ENCODE data around the gene IFNGR2.
"Not testable (repeated sequence)": the region's sequence is repeated elsewhere in the genome, so short reads cannot be mapped to it uniquely, and the experiment has no call there.

The IFNGR2 gene

DNA sequence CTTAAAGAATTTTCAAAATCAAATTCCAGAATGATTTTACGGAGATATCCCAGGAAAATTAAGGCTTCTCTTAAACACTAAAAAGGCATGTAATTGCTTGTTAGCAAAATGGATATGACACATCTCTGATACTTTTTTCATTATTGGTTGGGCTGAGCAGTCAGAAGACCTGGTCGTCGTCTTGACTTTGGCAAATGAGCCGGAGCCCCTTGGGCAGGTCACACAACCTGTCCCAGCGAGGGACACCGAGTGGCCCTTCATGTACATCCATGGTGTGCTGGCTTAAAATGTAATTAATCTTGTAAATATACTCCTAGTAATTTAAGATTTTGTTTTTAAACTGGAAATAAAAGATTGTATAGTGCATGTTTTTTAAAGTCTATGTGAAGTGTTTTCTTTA lies 33.9 kb downstream of the IFNGR2 start:
- DNase-seq (ENCODE audit: low read depth, low spot score) = no peak

DNA sequence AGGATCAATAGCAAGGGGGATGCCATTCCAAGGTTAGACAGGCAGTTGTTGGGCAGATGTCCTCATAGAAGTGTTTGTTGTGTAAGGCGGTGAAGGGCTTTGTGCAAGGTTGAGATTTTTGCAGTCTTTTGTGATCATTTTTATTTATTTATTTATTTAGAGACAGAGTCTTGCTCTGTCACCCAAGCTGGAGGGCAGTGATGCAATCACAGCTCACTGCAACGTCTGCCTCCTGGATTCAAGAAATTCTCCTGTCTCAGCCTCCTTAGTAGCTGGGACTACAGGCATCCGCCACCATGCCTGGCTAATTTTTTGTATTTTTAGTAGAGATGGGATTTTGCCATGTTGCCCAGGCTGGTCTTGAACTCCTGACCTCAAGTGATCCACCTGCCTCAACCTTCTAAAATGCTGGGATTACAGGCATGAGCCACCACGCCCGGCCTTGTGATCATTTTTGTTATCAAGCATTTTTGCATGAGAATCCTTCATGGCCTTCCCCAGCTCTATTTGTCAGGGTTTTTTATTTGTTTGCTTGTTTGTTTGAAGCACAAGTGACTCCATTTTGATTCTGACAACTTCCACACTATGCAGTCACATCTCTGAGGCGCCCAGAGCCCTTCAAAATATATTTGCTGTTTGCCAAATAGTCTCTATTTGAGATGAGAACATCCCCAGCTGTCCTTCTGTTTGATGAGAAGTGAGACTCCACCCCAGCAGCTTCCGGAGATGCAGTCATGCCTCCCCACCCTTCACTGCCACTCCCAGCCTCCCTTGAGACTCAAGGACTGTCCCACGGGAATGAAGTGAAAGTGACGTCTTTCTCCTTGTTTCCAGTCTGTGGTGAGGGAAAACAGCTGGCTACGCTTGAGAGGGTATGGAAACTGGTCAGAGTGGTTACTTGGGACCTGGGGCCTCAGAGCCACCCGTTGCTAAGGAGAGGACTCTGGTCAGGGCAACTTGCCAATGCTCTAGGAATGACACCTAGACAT lies 38.6 kb downstream of the IFNGR2 start:
- DNase-seq (ENCODE audit: low read depth, low spot score) = no peak

DNA sequence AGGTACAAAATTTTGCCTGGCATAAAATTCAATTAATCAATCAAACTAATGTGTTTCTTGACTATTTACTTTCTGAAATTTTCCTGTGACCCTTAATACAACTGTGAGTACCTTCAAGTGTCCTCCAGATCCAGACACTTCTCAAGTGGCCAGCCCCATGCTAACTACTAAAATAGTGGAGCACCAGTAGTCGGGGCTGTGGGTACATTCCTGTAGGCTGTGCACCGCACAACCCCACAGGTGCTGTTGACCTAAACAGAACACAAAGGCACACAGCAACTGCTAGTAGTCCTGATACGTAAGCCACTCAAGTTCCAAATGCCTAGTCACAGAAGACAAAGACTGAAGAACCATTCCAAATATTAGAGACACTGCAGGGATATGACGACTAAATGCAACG lies 40.0 kb downstream of the IFNGR2 start:
- DNase-seq (ENCODE audit: low read depth, low spot score) = no peak

DNA sequence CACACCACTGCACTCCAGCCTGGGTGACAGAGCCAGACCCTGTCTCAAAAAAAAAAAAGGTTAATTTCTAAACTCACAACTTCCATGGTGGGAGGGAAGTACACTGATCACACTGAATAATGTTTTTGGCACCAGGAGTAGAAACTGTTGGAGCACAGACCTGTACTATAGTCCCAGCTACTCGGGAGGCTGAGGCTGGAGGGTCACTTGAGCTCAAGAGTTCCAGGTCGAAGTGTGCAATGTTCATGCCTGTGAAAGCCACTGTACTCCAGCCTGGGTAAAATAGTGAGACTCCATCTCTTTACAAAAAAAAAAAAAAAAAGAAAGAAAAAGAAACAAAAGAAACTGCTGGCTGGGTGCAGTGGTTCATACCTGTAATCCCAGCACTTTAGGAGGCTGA lies 41.3 kb downstream of the IFNGR2 start:
- DNase-seq (ENCODE audit: low read depth, low spot score) = no peak

DNA sequence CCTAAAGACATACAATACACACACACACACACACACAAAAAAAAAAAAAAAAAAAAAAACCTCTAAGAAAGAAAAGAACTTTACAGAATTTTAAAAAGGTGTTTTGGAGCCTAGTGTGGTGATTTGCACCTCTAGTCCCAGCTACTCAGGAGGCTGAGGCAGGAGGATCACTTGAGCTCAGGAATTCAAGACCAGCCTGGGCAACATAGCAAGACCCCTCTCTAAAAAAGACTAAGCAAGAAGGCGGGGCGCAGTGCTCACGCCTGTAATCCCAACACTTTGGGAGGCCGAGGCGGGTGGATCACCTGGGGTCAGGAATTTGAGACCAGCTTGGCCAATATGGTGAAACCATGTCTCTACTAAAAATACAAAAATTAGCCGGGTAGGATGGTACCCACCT lies 43.4 kb downstream of the IFNGR2 start:
- DNase-seq (ENCODE audit: low read depth, low spot score) = not testable (repeated sequence)

DNA sequence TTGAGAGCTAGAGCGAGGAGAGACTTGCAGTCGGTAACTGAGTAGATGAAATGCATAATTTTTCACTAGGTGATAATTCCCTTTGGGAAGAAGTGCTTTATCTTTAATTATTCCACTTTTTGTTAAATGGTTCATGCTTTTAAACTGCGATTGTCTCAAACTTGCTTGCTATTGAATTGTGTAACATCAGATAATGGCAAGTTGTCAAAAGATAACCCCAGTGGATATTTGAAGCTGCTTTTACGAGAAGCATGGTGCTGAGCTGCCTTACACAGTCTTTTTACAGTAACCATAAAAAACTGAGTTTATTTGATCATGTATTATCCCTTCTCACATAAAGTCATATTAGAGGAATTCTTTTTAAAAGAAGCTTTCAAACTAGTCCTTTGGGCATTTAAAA lies 46.4 kb downstream of the IFNGR2 start:
- no peak for DNase-seq (ENCODE audit: low read depth, low spot score)

DNA sequence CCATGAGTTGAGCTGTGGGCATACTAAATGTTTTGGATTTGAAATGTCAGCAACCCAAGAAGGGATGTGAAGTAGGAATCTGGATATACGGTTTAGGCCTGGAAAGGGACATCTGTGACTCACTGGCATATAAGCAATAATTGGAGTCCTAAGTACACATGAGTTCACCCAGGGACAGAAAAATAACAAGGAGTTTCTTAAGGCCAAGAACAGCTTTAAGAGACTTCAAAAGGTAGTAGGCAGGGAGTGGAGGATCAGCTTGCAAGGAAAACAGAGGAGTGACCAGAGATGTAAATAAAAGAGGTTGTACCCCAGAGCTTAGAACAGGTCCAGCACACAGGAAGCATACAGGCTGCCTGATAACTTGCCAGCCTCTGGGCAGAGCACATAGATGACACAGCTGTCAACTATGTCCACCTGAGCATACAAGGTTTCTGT lies 48.4 kb downstream of the IFNGR2 start:
- DNase-seq (ENCODE audit: low read depth, low spot score) = no peak

DNA sequence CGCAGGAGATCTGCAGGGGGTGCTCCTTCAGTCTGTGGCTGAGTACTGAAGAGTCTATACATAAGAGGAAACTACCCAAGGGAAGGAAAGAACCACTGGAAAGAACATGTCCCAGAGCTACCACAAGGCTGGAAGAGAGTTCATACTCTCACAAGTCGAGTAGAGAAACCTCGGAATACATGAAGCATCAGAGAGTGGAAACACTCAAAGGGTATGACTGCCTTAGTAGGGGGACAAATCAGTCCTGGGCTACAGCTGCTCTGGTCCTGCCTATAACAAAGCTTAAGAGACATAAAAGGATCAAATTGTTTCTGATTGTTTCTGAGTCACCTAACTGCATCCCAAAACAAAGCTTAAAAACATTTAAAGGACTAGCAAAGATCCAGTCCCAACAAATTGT lies 49.1 kb downstream of the IFNGR2 start:
- no peak for DNase-seq (ENCODE audit: low read depth, low spot score)

DNA sequence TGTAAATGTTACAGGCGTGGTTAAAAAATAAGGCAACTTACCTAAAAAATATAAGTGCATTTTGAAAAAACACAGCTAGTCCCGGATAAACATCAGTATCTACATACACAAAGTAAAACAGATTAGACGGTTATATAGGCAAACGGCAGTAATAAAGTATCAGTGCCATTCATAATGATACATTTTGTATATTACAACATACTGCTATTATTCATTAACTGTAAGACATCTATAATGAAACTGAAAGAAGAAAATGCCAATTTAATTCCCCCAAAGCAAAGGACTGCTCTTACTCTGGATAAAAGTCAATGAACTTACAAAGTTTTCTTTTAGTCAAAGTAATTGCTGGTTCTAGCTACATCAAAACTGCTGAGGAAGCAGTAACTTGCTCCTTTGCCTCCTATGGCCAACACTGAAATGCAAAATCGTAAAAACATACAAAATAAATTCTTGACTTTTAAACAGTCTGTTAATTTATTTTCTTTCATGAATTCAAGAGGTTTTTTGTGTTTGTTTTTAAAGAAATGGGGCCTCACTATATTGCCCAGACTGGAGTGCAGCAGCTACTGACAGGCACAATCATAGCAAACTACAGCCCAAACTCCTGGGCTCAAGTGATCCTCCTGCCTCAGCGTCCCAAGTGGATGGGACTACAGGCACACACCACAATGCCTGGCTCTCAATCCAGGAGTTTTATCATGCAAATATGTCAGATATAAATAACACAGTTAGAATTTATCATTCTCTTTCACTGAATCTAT lies 52.7 kb downstream of the IFNGR2 start:
- no peak for DNase-seq (ENCODE audit: low read depth, low spot score)

DNA sequence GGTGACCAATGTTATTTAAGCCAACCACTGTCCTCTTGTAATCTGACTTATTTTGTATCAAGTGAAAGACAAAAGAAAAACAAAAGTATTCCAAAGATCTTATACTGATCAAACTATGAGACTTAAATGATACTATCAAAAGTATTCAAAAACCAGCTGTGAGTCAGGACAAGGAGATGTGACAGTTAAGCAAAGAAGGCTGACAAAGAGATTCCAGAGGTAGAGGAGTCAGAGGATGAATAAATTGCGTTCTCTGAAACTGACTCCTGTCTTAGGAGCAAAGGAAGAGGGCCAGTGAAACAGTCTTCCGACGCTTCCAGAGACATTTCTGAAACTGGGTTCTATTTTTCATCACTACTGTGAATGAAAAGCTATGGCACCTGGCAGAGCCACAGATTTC lies 55.6 kb downstream of the IFNGR2 start:
- no peak for DNase-seq (ENCODE audit: low read depth, low spot score)

DNA sequence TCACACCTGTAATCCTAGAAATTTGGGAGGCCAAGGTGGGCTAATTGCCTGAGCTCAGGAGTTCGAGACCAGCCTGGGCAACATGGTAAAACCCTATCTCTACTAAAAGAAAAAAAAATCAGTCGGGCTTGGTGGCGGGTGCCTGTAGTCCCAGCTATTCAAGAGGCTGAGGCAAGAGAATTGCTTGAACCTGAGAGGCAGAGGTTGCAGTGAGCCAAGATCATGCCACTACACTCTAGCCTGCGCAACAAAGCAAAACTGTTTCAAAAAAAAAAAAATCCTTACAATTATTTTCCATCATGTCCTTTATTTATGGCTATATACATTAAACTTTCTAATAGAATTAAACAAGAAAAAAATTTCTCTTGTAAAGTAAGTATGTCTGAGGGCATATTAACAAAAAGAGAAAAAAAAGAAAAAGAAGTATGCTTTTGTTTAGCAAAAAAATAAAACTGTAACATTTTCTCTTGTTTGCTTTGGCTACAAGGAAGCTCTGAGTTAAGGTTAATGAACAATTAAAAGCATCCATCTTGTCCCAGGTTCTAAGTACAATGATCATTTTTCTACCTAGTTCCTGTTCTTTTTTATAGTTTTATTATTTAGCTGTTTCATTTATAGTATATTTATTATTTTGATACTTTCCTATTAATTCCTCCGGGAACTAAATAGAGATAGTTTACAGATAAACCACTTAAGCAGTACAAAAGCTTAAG lies 58.5 kb downstream of the IFNGR2 start:
- DNase-seq (ENCODE audit: low read depth, low spot score) = no peak

DNA sequence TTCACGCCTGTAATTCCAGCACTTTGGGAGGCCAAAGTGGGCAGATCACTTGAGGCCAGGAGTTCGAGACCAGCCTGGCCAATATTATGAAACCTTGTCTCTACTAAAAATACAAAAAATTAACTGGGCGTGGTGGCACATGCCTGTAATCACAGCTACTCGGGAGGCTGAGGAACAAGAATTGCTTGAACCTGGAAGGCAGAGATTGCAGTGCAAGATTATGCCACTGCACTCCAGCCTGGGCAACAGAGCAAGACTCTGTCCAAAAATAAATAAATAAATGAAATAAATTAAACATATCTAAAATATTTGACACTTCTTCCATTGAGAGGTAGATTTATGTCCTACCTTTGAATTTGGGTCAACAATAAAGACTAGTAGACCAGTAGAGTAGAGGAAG lies 66.0 kb downstream of the IFNGR2 start:
- not testable (repeated sequence) for DNase-seq (ENCODE audit: low read depth, low spot score)

DNA sequence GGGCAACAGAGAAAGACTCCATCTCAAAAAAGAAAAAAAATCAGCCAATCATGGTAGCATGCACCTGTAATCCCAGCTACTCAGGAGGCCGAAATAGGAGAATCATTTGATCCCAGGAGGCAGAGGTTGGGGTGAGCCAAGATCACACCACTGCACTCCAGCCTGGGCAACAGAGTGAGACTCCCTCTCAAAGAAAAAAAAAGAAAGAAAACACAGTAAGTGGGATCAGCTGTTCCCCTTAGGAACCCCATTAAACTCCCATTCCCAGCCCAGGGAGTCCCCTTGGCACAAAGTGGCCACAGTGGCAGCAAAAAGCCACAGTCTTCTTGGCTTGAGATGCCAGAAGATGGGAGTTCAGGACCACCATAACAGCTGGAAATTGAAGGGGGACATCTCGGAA lies 67.5 kb downstream of the IFNGR2 start:
- DNase-seq (ENCODE audit: low read depth, low spot score) = no peak

DNA sequence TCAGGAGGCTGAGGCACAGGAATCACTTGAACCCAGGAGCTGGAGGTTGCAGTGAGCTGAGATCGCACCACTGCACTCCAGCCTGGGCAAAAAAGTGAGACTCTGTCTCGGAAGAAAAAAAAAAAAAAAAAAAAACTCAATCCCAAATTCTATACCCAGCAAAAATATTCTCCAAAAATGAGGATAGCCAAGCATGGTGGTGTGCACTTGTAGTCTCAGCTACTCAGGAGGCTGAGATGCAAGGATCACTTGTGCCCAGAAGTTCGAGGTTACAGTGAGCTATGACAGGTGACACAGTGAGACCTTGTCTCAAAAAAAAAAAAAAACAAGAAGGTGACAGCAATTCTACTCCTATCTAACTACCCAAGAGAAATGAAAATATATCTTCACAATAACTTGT lies 70.1 kb downstream of the IFNGR2 start:
- no peak for DNase-seq (ENCODE audit: low read depth, low spot score)

DNA sequence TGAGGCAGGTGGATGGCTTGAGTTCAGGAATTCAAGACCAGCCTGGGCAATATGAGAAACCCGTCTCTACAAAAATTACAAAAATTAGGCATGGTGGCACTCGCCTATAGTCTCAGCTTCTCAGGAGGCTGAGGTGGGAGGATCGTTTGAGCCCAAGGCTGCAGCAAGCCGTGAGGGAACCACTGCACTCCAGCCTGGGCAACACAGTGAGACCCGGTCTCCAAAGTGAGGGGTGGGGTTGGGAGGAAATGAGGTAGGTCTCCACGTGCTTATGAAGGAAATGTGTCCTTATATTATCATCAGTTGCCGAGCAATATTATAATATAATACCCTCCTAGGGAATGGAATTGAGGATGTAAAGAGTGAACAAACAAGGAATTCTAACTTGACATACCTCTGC lies 73.9 kb downstream of the IFNGR2 start:
- DNase-seq (ENCODE audit: low read depth, low spot score) = no peak

DNA sequence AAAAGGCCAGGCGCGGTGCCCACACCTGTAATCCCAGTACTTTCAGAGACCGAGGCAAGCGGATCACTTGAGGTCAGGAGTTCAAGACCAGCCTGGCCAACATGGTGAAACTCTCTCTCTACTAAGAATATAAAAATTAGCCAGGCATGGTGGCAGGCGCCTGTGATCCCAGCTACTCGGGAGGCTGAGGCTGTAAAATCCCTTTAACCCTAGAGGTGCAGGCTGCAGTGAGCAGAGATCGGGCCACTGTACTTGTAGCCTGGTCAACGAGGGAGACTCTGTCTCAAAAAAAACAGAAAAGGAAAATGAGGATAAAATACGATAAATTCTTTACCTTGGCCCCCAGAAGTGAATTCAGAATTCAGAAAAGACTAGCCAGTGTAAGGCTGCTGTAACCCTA lies 75.0 kb downstream of the IFNGR2 start:
- no peak for DNase-seq (ENCODE audit: low read depth, low spot score)

DNA sequence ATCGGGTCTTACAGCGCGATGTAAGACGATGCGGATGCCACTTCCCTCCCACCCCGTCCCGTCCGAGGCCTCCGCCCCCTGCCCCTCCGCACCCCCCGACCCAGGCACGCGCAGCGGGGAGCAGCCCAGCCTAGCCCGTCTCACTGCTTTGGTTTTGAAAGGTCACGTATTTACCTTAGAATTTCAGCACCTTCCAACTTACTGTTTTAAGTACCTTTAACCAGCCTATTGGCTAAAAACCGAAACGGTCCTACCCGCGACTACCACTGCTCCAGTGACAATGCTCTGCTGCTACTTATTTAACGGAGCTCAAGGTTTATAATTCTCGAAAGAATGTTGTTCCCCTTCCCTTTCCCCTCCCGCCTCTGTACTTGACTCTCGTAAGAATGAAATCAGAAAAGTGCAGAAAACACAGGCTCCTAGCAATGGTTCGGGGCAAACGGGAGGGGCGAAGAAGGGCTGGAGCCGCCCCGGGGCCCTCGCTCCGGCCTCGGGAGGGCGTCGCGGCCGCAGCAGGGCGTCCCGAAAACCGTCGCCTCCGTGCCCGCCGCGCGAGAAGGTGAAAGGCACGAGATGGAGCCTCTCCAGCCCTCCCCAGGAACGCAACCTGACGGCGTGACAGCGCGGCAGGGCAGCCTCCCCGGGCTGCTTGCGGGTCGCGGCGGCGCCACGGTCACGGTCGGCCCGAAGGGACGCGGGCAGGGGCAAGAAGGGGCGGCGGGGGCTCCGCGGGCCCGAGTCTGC lies 75.9 kb downstream of the IFNGR2 start:
- peak; percentile 16 for DNase-seq (ENCODE audit: low read depth, low spot score)

DNA sequence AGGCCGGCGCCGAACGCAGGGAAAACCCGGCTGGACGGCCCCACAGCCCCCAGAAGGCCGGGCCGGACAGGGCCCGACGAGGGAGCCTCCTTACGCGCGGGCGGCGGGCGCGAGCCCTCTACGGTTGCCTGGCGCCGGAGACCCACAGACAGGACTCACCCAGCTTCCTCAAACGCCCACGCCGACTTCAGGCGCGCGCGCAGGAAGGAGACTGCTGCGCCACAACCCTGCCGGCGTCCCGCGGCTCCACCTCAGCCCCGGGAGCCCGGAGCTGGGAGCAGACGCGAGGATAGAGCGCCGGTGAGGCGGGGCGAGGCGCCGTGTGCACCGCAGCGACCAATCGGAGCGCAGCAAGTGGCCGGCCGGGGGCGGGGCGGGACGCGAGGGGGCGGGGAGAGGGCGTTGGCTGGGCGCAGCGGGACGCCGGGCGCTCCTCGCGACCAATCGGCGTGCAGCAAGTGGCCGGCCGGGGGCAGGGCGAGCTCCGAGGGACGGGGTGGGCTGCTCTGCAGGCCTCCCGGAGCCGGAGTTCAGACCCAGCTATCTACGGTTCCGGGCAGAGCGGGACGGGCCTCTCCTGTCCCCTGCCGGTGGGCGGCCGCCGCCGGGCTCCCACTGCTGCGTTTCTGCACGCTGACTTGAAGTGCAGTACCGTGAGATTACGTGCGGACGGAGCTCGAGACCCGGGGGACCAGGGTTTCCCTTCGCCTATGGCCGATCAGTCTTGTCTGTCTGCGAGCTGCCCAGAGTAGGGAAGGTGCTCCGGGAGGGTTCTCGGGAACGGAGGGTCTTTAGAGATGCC lies 76.7 kb downstream of the IFNGR2 start, which contains the start of gene TMEM50B:
Gene TMEM50B, minus strand, starts transcription at position 296 of the 802 bp plus-strand sequence. CDS start 11,089 bp downstream, outside the sequence.
- peak; percentile 90 for DNase-seq (ENCODE audit: low read depth, low spot score)

DNA sequence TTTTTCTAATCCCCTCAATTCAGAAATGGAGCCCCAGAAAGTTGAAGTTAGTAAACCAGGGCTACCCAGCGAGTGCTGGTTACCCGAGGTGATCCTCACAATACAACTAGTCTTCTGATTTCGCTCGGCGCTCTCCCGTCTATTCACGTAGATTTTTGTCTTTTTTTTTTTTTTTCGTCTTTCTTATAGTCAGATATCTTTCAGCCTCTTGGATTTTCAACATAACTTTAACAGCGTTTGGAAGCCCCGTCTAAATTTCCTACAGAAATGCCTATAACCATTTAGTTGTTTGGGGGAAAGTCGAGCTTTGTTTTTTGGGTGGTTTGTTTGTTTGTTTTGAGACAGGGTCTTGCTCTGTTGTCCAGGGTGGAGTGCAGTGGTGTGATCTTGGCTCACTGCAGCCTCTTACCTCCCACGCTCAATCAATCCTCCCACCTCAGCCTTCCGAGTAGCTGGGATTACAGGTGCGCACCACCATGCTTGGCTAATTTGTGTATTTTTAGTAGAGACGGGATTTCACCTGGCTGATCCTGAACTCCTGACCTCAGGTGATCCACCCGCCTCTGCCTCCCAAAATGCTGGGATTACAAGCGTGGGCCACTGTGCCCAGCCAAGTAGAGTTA lies 77.4 kb downstream of the IFNGR2 start:
- DNase-seq (ENCODE audit: low read depth, low spot score) = no peak

All from activated CD4-positive, CD25-positive, alpha-beta regulatory T cell treated with anti-CD3 and anti-CD28 coated beads, Interleukin-2, amount 50 U/mL, for 16 hours (primary cell).